ENCODE measurements around the gene EXOC3. TPM values are rescaled to one million over a fixed set of nuclear protein-coding genes. Genes with fewer than 3 reads are reported as not detected.

The EXOC3 gene
- total and polyA plus RNA-seq, 2 of the 4 experiments (the other 2 are of a cell fraction) = 35.1 to 47.5 TPM

- no peak overlapping the region for H2BK120ac ChIP-seq (ENCODE audit: low read depth, low read length)
- dilution Hi-C loops (cut with HindIII; ENCODE audit: low sequenced_read_pairs, unreplicated experiment) (no loop called here), in situ Hi-C loops (cut with MboI; ENCODE audit: low sequenced_read_pairs) (loop anchor here (5.0 kb wide), 1 partner anchor 123 kb away; no protein-coding TSS in a partner anchor), intact Hi-C loops (cut with micrococcal nuclease) (no loop called here)
- no peak overlapping the region for H2AK9ac ChIP-seq (replicated peaks; ENCODE audit: low read depth, low read length, poor library complexity)
- no peak overlapping the region for H3K4ac ChIP-seq (ENCODE audit: low read depth, low read length)
- H3K23ac ChIP-seq (ENCODE audit: low read depth, low read length) = no peak overlapping the region
- H3K14ac ChIP-seq (replicated peaks; ENCODE audit: low read depth, low read length) = no peak overlapping the region
- no peak overlapping the region for H3K4me3 ChIP-seq (ENCODE audit: insufficient read depth, low read depth, low read length)
- no peak overlapping the region for H4K8ac ChIP-seq (ENCODE audit: low read depth in 2 of 2, low read length in 2 of 2)
- H3K56ac ChIP-seq (ENCODE audit: extremely low read depth, insufficient read depth, low read length) = no peak overlapping the region
- no peaks in the 10 kb centered on the region; the same call in 1 of the 2 replicates for H4K20me1 ChIP-seq (ENCODE audit: insufficient read depth, low read length)
- no peak for ATAC-seq (ENCODE audit: low read depth)
- no peak overlapping the region for H2BK20ac ChIP-seq (ENCODE audit: low read depth, low read length)
- no peak overlapping the region for H3K4me2 ChIP-seq (ENCODE audit: low read depth, low read length)
- POLR2A ChIA-PET (ENCODE audit: unreplicated experiment) = no interaction called here
- H2BK15ac ChIP-seq (ENCODE audit: low read depth, low read length) = no peak overlapping the region
- no peaks in the 10 kb centered on the region; the same call in 1 of the 2 replicates for H3K9me1 ChIP-seq (ENCODE audit: insufficient read depth, low read length)
- no peak overlapping the region for H4K5ac ChIP-seq (ENCODE audit: low read depth, low read length)
- TF ChIP-seq FOS (IDR thresholded peaks at IDR 0.05; ENCODE audit: low read depth, low read length) = no peak
- TF ChIP-seq USF2 (IDR thresholded peaks at IDR 0.05; ENCODE audit: low read depth, low read length) = no peak
- TF ChIP-seq MXI1 (IDR thresholded peaks at IDR 0.05; ENCODE audit: borderline replicate concordance, low read depth, low read length) = no peak
- TF ChIP-seq, protein P1, sequence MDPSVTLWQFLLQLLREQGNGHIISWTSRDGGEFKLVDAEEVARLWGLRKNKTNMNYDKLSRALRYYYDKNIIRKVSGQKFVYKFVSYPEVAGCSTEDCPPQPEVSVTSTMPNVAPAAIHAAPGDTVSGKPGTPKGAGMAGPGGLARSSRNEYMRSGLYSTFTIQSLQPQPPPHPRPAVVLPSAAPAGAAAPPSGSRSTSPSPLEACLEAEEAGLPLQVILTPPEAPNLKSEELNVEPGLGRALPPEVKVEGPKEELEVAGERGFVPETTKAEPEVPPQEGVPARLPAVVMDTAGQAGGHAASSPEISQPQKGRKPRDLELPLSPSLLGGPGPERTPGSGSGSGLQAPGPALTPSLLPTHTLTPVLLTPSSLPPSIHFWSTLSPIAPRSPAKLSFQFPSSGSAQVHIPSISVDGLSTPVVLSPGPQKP (IDR thresholded peaks at IDR 0.05; ENCODE audit: borderline replicate concordance, low read depth, low read length) = no peak
- TF ChIP-seq BHLHE40 (IDR thresholded peaks at IDR 0.05; ENCODE audit: low read depth, low read length) = no peak
- no peak for TF ChIP-seq CHD1 (IDR thresholded peaks at IDR 0.05; ENCODE audit: low read depth, low read length)
- TF ChIP-seq RCOR1 (IDR thresholded peaks at IDR 0.05; ENCODE audit: insufficient replicate concordance, low read length) = no peak
- no peak for TF ChIP-seq RFX5 (IDR thresholded peaks at IDR 0.05; ENCODE audit: low read depth, low read length)
- no peak for TF ChIP-seq RAD21 (IDR thresholded peaks at IDR 0.05; ENCODE audit: low read length)
- no peak for TF ChIP-seq CTCF (conservative IDR thresholded peaks at IDR 0.05; ENCODE audit: low read depth, low read length)
- TF ChIP-seq NFE2L2 (IDR thresholded peaks at IDR 0.05; ENCODE audit: low read depth, low read length) = no peak
- TF ChIP-seq CEBPB (IDR thresholded peaks at IDR 0.05; ENCODE audit: low read depth, low read length) = no peak
- no peak for TF ChIP-seq SMC3 (IDR thresholded peaks at IDR 0.05; ENCODE audit: low read depth, low read length)
- CTCF ChIA-PET = no interaction called here
- no peak overlapping the region for H2BK5ac ChIP-seq (ENCODE audit: low read depth, low read length, poor library complexity, severe bottlenecking)
- H2AFZ ChIP-seq (replicated peaks; ENCODE audit: low read length, poor library complexity) = no peak overlapping the region
- H3K9ac ChIP-seq (ENCODE audit: low read depth, low read length) = no peak overlapping the region
- BruUV-seq (replicated peaks) = no TSS peak
- no peak overlapping the region for H4K91ac ChIP-seq (ENCODE audit: insufficient read depth, low read depth, low read length)
- H3K27me3 ChIP-seq (ENCODE audit: control insufficient read depth, insufficient read depth, low read length) = no peaks in the 10 kb centered on the region
- no peak overlapping the region for H3K18ac ChIP-seq (ENCODE audit: low read depth, low read length)
- peaks cover 0 to 37% of the 10 kb centered on the region in 2 experiments; a peak in 3 of 4 replicates for H3K79me1 ChIP-seq (ENCODE audit: low read depth in 1 of 2, low read length in 2 of 2)
- WGBS, 2 experiments (ENCODE audit: extremely low coverage in 2 of 2, insufficient read length in 1 of 2) = 94% methylated on average over 12 of the region's 27 CpGs; no CpG with 5 or more reads in 1 of the 2 experiments
- H2AK5ac ChIP-seq (ENCODE audit: low read depth, low read length) = no peak overlapping the region
- no peaks in the 10 kb centered on the region for H3K9me3 ChIP-seq (ENCODE audit: control insufficient read depth, insufficient read depth, low read length)
- DNase-seq = no peak
- H3K27ac ChIP-seq (ENCODE audit: insufficient read depth, low read length) = no peak overlapping the region
- H3K36me3 ChIP-seq (ENCODE audit: control insufficient read depth, insufficient read depth, low read length) = peaks cover 40% of the 10 kb centered on the region
- peaks cover 4% of the 10 kb centered on the region; the same call in 1 of the 2 replicates for H3K4me1 ChIP-seq (ENCODE audit: control insufficient read depth, insufficient read depth, low read length)
Observed at GRCh38 chr5:435156-435790, 7.7 kb upstream of the EXOC3 start.
